Mucosa of stomach (tissue), 1 donor: ENCODE measurements around the gene CSTB.

Experiments used
- H3K27me3 ChIP-seq: one replicate; pipeline ENCODE4 v1.7.0; 2013; ENCODE audit warnings: mild to moderate bottlenecking, low read length; ENCODE audit not compliant: control insufficient read depth, insufficient read depth
- H3K36me3 ChIP-seq: one replicate; pipeline ENCODE4 v1.7.0; 2013; ENCODE audit warnings: low read length; ENCODE audit not compliant: control insufficient read depth, insufficient read depth
- H3K4me1 ChIP-seq: one replicate; pipeline ENCODE4 v1.7.0; 2013; ENCODE audit warnings: mild to moderate bottlenecking, low read length; ENCODE audit not compliant: control insufficient read depth, insufficient read depth
- H3K4me3 ChIP-seq: one replicate; pipeline ENCODE4 v1.7.0; 2013; ENCODE audit warnings: low read length
- H3K9ac ChIP-seq: one replicate; pipeline ENCODE4 v1.7.0; 2013; ENCODE audit warnings: mild to moderate bottlenecking, low read length, moderate library complexity
- H3K9me3 ChIP-seq: one replicate; pipeline ENCODE4 v1.7.0; 2013; ENCODE audit warnings: mild to moderate bottlenecking, low read length, moderate library complexity; ENCODE audit not compliant: control insufficient read depth
- donor health status: Pancreatic carcinoma.

The CSTB gene

DNA sequence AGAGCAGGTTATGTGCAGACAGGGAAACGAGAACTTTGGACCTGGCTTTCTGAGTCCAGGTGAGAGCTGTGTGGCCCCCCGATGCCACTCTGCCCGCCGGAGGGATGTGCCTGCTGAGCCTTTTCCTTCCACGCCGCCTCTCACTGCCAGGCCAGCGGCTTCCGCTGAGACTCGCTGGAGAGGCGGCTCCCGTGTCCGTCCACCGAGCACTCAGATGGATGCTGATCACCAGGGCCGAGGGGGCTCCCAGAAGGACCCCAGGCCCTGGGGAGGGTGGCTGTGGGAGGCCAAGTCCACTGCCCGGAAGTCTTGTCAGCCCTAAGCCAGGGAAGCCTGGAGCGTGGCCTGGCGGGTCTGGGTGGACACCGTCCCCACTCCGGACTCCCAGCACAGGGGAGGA, 16.5 kb downstream of the CSTB start:
- Histone ChIP-seq H3K4me1 (no peaks in the 10 kb centered on the region), H3K9ac (no peak overlapping the region), H3K27me3 (no peaks in the 10 kb centered on the region), H3K4me3 (no peak overlapping the region), H3K9me3 (no peaks in the 10 kb centered on the region), H3K36me3 (peaks cover 7% of the 10 kb centered on the region)

DNA sequence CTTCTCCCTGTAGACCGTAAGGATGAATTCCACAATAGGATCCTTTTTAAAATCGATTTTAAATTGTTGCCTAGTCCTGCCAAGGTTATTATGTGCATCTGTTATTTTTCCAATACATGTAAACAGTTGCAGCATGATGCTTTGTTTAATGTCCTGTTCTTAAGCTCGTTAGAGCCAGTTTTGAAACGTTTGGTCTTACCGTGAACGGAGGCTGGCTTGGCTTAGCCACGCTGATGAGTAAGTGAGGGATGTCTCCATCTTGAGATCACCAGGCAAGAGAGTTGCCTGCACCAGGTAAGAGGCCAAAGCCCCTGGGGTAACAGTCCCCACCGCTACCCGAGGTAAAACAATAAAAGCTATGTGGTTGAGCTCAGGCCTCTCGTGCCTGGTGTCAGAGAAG, 17.3 kb downstream of the CSTB start:
- Histone ChIP-seq H3K4me1 (no peaks in the 10 kb centered on the region), H3K9ac (no peak overlapping the region), H3K9me3 (no peaks in the 10 kb centered on the region), H3K27me3 (no peaks in the 10 kb centered on the region), H3K4me3 (no peak overlapping the region), H3K36me3 (peaks cover 9% of the 10 kb centered on the region)

DNA sequence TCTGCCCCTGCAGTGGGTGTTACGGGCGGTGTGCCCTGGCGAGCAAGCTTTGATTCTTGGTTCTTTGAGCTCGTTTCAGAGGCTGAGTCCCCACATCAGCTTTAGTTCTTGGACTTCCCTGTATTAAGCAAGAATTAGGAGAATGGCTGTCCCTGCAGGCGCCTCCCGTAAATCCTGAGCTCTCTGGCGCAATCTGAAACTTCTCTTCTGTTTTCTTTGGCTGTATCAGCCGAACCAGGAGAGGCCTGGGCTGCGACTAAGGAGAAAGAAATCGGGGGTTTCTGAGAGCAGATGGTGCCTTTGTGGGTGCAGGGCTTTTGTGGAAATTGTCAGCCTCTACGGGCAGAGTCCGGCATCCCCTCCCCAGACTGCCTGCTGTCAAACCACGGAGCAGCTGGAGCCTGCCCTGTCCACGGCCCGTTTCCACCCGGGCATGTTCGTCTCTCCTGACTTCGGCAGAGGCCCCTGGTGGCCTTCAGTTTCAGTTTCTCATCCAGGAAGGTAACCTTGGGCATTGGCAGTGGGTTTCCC, 17.9 kb downstream of the CSTB start:
- no peak overlapping the region for H3K9ac ChIP-seq
- no peak overlapping the region for H3K4me3 ChIP-seq

DNA sequence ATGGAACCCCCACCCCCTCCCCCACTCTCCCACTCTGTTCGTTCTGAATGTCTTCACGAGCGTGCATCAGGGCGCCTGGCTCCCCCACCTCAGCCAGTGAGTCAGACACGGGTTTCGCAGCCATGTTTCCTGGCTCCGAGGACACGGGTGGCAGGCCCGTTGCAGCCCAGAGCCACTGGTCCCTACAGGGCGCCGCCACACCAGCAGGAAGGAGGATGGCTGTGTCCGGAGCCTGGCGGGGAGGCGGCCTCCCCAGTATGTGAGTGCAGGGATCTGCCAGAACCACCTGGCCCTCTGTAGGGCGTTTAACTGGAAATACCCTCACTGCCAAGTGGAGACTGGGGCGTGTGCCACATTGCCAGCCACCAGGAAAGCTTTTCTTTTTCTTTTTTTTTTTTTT, 18.5 kb downstream of the CSTB start:
- Histone ChIP-seq H3K36me3 (peaks cover 16% of the 10 kb centered on the region), H3K27me3 (no peaks in the 10 kb centered on the region), H3K9me3 (no peaks in the 10 kb centered on the region), H3K4me3 (no peak overlapping the region), H3K9ac (no peak overlapping the region), H3K4me1 (no peaks in the 10 kb centered on the region)

More for the DNA sequence above, 17.9 kb downstream of the CSTB start:
- H3K36me3 ChIP-seq, result peaks cover 15% of the 10 kb centered on the region
- H3K9me3 ChIP-seq, result no peaks in the 10 kb centered on the region
- H3K4me1 ChIP-seq, result no peaks in the 10 kb centered on the region
- no peaks in the 10 kb centered on the region for H3K27me3 ChIP-seq

DNA sequence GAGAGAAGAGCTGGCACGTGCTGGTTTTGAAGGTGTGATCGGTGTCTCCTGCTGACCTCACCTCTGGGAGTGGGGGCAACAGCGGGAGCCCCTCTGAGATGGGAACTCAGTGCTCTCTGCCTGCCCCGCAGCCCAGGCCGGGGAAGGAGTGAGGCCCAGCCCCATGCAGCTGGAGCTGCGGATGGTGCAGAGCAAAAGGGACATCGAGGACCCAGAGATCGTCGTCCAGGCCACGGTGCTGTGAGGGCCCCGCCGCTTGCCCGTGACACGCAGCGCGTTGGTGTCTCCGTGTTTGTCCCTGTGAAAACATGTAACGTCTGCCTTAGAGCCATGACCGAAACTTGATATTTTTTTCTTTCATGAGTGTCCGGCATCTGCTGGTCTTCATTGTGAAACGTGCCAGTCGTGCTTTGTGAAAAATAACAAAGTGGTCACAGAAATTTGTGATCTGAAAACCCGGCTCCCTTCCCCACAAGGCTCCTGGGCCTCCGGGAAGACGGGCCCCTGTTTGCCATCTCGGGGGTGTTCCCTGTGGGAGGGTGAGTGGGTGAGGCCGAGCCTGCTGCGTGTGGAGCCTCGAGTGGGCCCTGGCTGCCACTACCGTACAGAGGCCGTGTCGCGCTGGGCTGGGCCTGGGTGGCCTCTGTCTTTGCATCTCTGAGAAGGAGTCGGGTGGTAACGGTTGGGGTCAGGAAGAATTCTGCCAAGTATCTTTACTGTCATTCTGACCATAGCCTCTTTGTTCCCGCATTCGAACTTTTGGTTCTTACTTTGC, 20.1 kb downstream of the CSTB start:
- no peaks in the 10 kb centered on the region for H3K9me3 ChIP-seq
- H3K27me3 ChIP-seq, result no peaks in the 10 kb centered on the region
- H3K36me3 ChIP-seq, result peaks cover 16% of the 10 kb centered on the region
- H3K4me1 ChIP-seq, result no peaks in the 10 kb centered on the region
- H3K4me3 ChIP-seq, result no peak overlapping the region
- H3K9ac ChIP-seq, result no peak overlapping the region

DNA sequence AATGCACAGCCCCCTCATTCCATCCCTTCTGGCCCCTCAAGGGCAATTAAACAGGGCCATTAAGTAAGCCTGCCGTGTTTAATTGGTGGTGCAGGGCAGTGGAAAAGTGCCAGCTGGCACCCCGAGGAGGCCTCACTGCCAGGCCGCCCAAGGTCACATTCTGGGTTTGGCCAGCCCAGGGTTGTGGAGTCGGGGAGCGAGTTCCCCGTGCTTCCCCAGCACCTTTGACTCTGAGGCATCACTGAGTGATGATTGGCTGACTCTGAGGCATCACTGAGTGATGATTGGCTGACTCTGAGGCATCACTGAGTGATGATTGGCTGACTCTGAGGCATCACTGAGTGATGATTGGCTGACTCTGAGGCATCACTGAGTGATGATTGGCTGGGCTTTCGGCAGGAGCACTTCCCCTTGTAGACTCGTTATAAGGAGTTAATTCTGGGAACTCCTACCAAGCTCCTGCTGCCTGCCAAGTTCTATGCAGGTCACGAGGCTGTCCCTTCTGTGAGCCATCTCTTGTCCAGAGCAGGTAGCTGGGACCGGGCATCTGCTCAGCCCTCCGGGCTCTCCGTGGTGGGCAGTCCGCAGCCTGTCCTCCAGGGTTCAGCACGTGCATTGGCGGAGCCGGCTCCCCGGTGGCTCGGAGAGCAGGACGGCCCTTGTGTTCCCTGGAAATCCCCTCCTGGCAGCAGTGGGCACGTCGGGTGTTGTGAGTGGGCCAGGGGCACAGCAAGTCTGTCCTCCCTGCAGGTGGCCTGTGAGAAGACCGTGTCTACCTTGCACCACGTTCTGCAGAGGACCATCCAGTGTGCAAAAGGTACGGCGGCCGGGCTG, 20.9 kb downstream of the CSTB start:
- no peaks in the 10 kb centered on the region for H3K9me3 ChIP-seq
- H3K36me3 ChIP-seq, result peaks cover 16% of the 10 kb centered on the region
- H3K4me1 ChIP-seq, result no peaks in the 10 kb centered on the region
- no peaks in the 10 kb centered on the region for H3K27me3 ChIP-seq
- H3K4me3 ChIP-seq, result no peak overlapping the region
- H3K9ac ChIP-seq, result no peak overlapping the region

DNA sequence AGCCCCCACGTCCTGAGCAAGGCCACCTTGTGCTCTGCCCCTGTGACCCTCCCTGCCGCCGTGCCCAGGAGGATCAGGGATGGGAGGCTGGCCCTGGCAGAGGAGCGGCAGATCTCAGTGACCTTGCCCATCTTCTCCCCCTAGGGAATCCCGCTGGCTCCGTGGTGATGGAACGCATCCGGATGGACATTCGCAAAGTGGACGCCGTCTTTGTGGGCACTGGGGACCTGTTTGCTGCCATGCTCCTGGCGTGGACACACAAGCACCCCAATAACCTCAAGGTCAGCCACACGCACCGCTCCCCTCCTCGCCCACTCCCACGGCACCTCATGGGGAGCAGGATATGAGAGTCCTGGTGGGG, 22.7 kb downstream of the CSTB start:
- H3K9ac ChIP-seq, result no peak overlapping the region
- H3K27me3 ChIP-seq, result no peaks in the 10 kb centered on the region
- no peaks in the 10 kb centered on the region for H3K4me1 ChIP-seq
- H3K9me3 ChIP-seq, result no peaks in the 10 kb centered on the region
- H3K36me3 ChIP-seq, result peaks cover 13% of the 10 kb centered on the region
- H3K4me3 ChIP-seq, result no peak overlapping the region

DNA sequence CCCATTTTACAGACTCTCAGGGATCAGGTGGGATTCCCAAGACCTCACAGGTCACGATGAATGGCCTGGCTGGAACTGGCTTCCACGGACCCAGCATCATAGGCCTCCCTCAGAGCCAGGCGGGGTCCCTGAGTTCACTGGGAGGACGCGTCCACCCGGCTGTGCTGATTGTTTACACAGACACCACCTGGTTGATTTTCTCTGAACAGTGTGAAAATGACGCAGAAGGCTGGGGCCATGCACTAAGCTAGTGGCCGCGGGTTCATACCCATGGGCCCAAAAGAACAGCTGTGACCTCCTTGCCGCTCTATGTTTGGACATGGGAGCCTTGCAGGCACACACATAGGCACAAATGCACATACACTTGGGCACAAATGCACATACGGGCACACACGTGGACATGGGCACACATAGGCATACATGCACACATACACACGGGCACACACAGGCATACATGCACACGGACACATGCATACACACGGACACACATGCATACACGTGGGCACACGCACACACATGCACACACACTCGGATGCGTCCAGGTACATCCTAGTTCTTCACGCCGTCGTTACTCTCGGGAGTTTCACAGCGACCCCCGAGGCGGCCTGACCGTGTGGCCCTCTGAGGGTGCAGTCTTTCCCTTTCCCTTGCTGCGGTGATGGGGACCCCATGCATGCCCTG, 23.2 kb downstream of the CSTB start:
- Histone ChIP-seq H3K9ac (no peak overlapping the region), H3K4me1 (no peaks in the 10 kb centered on the region), H3K36me3 (peaks cover 13% of the 10 kb centered on the region), H3K4me3 (no peak overlapping the region), H3K27me3 (no peaks in the 10 kb centered on the region), H3K9me3 (no peaks in the 10 kb centered on the region)

DNA sequence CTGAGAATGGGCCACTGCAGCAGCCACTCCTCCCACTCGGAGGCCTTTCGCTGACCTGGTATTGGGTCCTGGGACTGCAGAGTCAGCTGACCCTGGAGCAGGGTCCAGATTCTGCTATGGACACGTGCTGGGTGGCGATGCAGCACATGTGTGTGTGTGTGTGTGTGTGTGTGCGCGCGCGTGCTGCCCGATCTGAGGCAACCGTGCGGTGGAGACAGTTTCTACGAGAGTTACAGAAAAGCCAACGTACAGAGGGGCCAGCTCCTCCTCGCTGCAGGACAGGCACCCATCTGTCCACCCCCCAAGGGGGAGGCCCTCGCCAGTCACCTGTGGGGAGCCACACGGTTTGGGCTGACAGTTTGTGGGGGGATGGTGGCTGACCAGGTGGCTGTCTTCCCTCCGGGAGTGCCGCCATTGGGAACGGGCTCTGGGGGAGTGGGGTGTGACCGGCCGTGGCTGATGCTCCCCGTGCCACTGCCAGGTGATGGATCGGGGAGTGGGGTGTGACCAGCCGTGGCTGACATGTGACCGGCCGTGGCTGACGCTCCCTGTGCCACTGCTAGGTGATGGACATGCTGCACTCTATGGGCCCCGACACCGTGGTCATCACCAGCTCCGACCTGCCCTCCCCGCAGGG, 24.0 kb downstream of the CSTB start:
- no peak overlapping the region for H3K4me3 ChIP-seq
- no peak overlapping the region for H3K9ac ChIP-seq
- peaks cover 13% of the 10 kb centered on the region for H3K36me3 ChIP-seq
- no peaks in the 10 kb centered on the region for H3K4me1 ChIP-seq
- no peaks in the 10 kb centered on the region for H3K27me3 ChIP-seq
- no peaks in the 10 kb centered on the region for H3K9me3 ChIP-seq

DNA sequence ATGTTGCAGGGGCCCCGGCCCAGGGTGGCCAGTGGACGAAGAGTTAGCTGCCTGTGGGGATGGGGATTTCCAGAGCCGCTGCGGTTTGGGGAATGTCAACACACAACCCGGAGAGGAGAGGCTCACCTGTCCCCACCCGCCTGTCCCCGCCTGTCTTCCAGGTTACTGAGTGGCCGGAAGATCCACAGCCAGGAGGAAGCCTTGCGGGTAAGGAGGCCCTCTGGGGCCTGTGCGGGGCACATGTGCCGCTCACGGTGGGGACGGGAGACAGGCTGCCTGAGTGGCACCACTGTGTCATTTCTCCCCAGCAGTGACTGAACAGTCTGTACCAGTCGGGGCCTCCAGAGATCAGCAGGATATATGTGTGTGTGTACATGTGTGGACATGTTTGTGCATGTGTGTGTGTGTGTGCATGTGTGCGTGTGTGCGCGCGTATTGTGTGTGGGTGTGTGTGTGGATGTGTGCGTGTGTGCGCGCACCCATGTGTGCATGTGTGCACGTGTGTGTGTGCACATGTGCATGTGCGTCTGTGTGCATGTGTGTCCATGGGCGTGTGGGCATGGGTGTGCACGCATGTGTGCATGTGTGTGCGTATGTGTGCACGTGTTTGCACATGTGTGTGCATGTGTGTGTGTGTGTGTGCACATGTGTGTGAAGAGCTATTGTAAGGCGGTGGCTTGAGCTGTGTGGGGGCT, 25.6 kb downstream of the CSTB start:
- Histone ChIP-seq H3K4me3 (no peak overlapping the region), H3K9ac (no peak overlapping the region), H3K36me3 (peaks cover 16% of the 10 kb centered on the region)

DNA sequence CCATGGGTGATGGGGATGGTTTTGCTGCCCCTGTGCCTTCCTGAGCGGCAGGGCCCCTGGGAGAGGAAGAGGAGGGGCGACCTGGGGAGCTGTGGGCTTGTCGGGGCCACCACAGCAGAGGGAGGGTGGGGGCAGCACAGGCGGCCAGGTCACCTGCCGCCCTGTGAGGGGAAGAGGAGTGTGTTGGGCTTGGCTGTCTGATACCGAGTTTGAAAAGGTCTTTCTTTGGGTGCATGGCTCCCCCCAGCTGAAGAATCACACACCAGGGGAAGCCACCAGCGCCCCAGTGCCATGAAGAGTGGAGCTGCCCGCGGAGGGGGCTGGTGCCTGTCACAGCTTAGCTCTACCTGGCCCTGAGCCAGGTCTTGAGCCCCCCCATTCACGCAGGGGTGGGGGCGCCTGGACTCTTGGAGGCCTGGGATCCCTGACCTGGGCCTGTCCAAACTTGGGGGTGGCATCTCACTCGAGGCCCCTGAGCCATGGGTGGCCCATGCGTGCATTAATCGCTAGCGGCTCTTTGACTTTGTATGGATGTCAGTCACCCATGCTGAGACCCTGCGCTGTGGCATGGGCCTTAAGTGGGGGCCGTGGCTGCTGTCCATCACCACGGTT, 26.4 kb downstream of the CSTB start:
- Histone ChIP-seq H3K9me3 (no peaks in the 10 kb centered on the region), H3K9ac (no peak overlapping the region), H3K4me1 (no peaks in the 10 kb centered on the region), H3K4me3 (no peak overlapping the region), H3K36me3 (peaks cover 16% of the 10 kb centered on the region), H3K27me3 (no peaks in the 10 kb centered on the region)

More for the DNA sequence above, 25.6 kb downstream of the CSTB start:
- Histone ChIP-seq H3K9me3 (no peaks in the 10 kb centered on the region), H3K4me1 (no peaks in the 10 kb centered on the region), H3K27me3 (no peaks in the 10 kb centered on the region)
